Measurements from ENCODE around the gene KIZ.
A peak's percentile ranks its signal among the peaks of the same experiment; 100 is the strongest.

The KIZ gene

DNA sequence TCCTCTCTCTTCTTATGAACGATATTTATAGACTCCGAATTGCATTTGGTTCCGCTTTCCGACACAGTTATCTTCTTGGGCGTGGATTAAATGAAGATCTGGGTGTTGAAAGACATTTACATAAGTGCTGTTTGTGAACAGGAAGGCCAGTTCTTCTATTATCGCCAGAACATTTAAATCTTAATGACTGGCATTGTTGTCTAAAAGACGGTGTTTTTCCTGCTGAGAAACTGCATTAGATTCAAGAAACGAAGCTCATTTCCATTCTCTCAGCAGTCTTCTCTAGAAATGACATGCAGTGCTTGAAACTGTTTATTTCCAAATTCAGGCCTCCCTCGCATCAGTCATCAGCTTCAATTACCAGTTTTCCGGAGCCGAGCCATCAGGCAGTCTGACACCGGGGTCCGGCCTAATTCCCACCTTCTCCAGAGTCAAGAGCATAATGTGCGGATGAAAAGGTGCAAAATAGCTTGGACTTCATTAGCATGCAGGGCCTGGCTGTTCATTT is 35.7 kb upstream of the KIZ start:
- TF ChIP-seq, protein P1, sequence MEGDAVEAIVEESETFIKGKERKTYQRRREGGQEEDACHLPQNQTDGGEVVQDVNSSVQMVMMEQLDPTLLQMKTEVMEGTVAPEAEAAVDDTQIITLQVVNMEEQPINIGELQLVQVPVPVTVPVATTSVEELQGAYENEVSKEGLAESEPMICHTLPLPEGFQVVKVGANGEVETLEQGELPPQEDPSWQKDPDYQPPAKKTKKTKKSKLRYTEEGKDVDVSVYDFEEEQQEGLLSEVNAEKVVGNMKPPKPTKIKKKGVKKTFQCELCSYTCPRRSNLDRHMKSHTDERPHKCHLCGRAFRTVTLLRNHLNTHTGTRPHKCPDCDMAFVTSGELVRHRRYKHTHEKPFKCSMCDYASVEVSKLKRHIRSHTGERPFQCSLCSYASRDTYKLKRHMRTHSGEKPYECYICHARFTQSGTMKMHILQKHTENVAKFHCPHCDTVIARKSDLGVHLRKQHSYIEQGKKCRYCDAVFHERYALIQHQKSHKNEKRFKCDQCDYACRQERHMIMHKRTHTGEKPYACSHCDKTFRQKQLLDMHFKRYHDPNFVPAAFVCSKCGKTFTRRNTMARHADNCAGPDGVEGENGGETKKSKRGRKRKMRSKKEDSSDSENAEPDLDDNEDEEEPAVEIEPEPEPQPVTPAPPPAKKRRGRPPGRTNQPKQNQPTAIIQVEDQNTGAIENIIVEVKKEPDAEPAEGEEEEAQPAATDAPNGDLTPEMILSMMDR (IDR thresholded peaks at IDR 0.05; ENCODE audit: borderline replicate concordance, insufficient read depth, low read depth, low read length): no peak
- H3K4me3 ChIP-seq (ENCODE audit: low read depth, low read length): no peak overlapping the region

DNA sequence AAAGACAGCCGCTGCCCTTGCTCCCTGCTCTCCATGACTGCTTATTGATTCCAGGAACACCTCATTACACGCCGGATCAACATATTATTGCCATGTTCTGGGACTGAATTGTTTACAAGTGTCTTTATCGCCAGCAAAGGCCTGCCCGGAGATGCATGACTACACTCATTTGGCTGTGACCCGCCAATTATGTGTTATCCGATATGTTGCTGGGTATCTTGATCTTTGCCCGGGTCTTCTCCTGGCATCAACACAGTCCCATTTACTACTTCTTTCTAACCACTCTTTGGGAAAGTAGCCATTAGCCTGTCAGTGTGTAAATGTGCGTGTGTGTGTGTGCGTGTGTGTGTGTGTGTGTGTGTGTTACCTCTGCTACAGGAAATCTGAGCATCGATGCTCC is 35.2 kb upstream of the KIZ start:
- no peak overlapping the region for H3K4me3 ChIP-seq (ENCODE audit: low read depth, low read length)
- TF ChIP-seq, protein P1 (IDR thresholded peaks at IDR 0.05; ENCODE audit: borderline replicate concordance, insufficient read depth, low read depth, low read length): no peak

DNA sequence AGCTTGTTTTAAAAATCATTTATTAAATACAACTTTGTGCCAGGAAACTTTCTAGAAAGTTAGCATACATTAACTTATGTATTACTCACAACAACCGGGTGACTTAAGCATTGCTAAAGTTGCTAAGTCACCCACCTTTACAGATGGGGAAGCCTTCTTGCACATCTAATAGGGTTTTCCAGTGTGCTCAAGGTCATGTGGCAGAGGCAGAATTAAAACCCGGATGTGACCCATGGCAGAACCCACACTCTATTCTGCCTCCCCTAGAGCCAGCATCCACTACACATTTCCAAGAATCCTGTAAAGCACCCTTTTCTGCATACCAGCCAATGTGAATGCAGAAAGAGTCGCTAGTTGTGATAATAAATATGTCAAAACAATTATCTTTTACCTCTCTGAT is 33.1 kb upstream of the KIZ start:
- H3K4me3 ChIP-seq (ENCODE audit: low read depth, low read length): no peak overlapping the region
- TF ChIP-seq, protein P1 (IDR thresholded peaks at IDR 0.05; ENCODE audit: borderline replicate concordance, insufficient read depth, low read depth, low read length): no peak

DNA sequence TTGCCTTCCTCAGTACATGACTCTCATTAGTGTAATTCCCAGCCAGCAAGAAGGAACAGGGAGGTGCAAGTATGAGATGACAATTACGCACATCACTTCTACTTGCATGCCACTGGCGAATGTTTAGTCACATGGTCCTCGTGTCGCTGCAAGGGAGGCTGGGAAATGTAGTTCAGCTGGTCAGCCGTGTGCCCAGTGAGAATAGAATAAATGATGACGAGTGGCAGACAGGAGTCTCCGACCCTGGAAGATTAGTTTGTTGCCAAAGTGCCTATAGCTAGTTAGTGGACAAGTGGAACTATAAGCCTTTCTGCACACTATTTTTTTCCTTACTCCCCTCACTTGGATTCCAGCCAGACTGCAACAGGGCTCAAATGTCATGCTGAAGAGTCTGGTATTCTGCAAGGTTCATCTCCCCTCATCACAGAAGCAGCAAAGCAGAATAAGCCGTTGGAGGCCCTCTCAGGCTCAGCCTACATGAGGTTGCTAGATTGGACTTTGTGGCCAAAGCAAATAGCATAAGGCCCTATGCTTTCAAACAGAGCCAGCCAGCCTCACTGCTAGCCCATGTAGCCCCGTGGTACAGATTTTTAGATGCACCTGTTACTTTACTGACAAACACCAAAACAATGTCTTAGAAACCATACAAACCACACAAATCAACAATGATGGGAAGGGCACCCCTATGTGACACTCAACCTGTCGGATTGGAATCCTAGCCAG is 29.4 kb upstream of the KIZ start:
- TF ChIP-seq, protein P1 (IDR thresholded peaks at IDR 0.05; ENCODE audit: borderline replicate concordance, insufficient read depth, low read depth, low read length): no peak
- no peak overlapping the region for H3K4me3 ChIP-seq (ENCODE audit: low read depth, low read length)

DNA sequence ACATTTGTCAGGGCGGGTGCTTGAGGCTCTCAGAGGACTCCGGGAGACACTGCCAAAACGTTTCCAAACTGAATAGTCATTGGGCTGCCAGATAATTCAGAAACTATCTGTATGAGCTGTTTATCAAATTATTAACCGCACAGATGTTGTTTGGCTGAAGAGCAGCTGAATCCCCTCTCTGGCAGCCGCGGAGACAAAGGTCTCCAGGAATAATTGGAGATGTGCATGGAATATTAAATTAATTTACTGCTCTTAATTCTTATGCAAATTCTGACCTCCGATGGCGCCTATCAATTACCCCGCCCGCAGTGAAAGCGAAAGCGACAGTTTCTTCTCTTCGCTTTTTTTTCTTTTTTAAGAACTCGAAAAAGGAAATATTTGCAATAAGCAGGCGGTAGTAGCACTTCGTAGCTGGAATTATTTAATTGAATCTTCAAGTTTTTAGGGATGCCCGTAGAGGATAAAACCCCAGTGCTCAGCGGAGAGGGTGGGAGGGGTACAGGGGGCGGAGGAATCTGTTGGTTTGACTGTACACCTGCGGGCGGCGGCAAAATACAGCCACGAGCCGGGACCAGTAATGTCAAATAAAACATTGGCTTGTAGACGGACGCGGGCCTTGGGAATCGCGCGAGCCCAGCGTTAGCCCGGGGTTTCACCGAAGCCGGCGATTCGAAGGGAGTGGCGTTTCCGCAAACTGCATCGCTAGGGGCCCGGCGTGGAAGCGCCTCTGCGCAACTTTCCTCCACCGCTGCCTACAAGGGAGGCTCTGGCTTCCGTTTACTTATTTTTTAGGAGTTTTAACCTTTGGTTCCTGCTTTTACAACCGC is 25.9 kb upstream of the KIZ start:
- H3K4me3 ChIP-seq (ENCODE audit: low read depth, low read length): peak overlapping the region; percentile 48
- TF ChIP-seq, protein P1 (IDR thresholded peaks at IDR 0.05; ENCODE audit: borderline replicate concordance, insufficient read depth, low read depth, low read length): no peak

DNA sequence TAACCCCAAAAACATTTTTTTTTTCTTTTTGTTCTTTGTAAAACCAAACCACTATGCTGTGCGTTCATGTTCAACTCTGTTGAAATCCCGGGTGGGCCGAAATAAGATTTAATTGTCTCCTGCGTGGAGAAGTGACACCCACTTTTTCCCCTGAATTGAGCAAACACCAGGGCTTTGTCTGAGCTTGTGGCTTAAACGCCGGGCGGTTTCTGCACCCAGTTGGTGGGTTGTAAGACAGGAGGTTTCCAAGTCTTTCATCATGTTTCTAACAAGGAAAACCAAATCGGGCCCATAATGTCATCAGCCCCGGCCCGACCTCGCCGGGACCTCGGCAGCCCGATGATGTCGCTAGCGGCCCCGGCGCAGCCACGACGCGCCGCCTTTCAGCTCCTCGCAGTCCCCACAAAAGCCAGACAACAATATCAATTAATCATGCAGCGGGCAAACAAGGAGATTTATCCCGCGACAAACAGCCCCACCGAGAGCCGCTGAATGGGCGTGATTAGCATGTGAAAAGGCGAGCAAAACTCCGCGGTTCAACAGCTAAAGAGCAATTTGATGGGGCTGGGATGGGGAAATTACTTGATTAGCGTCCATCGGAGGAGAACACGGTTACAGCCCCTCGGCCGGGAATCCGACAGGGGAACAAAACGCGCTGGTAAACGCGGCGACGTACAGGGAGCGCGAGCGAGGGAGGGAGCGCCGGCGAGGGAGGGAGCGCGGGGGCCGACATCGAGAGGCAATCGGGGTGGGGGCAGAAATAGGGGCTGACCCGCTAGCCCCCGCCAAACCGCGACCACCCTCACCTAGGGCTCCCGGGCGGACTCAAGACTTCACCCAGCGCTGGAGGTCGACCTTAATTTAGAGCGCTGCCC is 25.1 kb upstream of the KIZ start:
- peak overlapping the region; percentile 48 for H3K4me3 ChIP-seq (ENCODE audit: low read depth, low read length)
- TF ChIP-seq, protein P1 (IDR thresholded peaks at IDR 0.05; ENCODE audit: borderline replicate concordance, insufficient read depth, low read depth, low read length): no peak

Measured in GM12875 (cell line).